Fibroblast of lung (primary cell): ENCODE results near the gene TMEM60.

ENCODE experiments used
- EZH2 ChIP-seq: IDR thresholded peaks from 2 replicates; pipeline ENCODE4 v1.5.1; 2012; ENCODE audit warnings: low read length, control low read depth, mild to moderate bottlenecking; ENCODE audit errors: missing control alignments
- TF ChIP-seq, protein P1 (sequence below), 2 donors: IDR thresholded peaks in 1 of 2; conservative IDR thresholded peaks in 1 of 2; 1 replicate in 1 of 2; 2 replicates in 1 of 2; pipeline ENCODE4 v1.5.1; 2011 to 2012; ENCODE audit warnings: low read length in 2 of 2, control low read depth in 1 of 2, inconsistent platforms in 1 of 2, low read depth in 1 of 2, mild to moderate bottlenecking in 1 of 2

DNA sequence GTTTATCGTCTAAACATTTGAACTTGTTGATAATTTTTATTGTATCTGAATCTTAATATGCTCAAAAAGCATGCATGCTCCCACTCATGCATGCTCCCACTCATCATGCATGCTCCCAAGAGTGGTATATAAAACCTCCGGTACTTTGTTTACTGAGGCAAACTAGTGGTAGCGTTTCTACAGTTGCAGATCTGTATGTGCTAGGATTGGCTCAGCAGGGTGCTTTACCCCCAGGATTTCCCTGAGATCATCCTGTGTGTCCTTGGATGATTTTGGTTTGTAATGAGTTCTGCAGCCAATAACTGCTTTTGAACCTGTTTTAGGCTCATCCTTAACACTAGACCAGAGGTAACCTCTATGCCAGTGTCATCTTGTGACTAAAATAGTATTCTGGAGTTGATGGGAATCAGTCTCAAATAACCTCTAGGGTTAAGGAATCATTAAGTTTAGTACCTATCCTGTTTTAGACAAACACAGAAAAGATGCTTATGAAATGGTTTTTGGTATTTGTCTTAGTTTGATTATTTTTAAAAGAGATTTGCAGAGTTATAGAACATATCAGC lies 40.8 kb upstream of the TMEM60 start:
- TF ChIP-seq, protein P1, sequence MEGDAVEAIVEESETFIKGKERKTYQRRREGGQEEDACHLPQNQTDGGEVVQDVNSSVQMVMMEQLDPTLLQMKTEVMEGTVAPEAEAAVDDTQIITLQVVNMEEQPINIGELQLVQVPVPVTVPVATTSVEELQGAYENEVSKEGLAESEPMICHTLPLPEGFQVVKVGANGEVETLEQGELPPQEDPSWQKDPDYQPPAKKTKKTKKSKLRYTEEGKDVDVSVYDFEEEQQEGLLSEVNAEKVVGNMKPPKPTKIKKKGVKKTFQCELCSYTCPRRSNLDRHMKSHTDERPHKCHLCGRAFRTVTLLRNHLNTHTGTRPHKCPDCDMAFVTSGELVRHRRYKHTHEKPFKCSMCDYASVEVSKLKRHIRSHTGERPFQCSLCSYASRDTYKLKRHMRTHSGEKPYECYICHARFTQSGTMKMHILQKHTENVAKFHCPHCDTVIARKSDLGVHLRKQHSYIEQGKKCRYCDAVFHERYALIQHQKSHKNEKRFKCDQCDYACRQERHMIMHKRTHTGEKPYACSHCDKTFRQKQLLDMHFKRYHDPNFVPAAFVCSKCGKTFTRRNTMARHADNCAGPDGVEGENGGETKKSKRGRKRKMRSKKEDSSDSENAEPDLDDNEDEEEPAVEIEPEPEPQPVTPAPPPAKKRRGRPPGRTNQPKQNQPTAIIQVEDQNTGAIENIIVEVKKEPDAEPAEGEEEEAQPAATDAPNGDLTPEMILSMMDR (conservative IDR thresholded peaks at IDR 0.05 in 1 of 2, IDR thresholded peaks at IDR 0.05 in 1 of 2; ENCODE audit: low read depth in 1 of 2, low read length in 2 of 2): no peak
- no peak for TF ChIP-seq EZH2
